Activated CD4-positive, CD25-positive, alpha-beta regulatory T cell treated with anti-CD3 and anti-CD28 coated beads, Interleukin-2, amount 50 U/mL, for 24 hours (primary cell): ENCODE results near the gene RAB38.

Experiments
- ATAC-seq, 2 donors: fragments of 150-1000 bp; cut with Tn5 transposase; one replicate each; pipeline ENCODE4 v1.10.0; 2021; ENCODE audit warnings: mild to moderate bottlenecking in 1 of 2, moderate library complexity in 1 of 2

RAB38 gene

DNA sequence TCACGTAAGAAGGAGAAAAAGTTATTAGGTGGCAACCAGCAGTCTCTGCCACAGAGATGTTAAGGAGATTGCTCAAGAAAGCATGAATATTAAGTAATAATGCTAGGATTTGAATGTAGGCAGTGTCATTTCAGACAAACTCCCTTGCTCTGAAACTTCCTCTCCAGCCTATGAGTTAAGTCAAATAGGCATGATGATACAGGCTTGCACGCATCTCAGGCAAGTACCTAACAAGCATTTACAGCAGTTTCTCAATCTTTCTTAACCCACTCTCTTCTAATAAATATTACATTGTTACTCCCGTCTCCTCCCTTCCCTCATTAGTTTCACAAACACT is 72.7 kb downstream of the RAB38 start:
- ATAC-seq: no peak

DNA sequence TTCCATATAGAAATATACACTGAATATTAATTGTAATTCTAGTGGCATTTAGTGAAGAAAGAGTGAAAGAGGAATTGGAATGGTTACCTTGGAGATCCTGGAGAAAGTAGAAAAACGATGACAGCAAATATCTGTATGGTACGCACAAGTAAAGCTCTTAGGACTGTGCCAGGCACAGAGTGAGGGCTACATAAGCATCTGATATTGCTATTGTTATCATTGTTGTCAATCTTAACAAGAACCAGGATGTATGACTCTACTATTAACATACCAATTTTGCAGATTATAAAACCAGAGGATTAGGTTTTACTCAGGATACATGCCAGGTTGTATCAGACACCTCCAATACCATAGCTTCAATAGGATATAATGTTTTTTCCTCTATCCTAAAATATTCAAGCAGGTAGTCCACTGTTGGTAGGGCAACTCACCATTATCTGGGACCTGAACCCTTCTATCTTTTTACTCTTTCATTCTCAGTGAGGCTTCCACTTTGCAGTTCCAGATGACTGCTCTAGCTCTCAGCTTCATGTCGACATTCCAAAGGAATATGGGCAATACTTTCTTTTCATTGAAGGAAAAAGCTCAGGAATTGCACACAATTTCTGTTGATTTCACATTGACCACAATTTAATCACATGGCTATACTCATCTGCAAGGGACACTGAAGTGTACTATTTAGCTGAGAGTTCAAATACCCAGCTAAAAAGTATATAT is 73.2 kb downstream of the RAB38 start:
- ATAC-seq: no peak

DNA sequence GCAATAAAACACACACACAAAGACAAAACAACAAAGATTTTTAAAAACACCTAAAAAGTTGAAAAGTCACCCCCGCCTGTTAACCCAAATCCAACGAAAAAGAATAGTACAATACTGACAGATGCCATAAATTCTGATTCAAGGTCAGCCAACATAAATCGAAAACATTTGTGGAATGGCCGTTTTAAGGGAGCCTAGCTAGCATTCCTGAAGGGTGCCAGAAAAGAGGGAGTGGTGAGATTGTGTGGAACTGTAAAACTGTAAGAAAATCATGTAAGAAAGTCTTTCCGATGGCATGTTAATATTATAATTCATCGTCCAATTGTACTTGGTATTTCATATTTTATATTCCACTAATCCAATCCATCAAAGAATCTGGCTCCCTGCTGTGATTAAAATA is 75.1 kb downstream of the RAB38 start:
- ATAC-seq: no peak

DNA sequence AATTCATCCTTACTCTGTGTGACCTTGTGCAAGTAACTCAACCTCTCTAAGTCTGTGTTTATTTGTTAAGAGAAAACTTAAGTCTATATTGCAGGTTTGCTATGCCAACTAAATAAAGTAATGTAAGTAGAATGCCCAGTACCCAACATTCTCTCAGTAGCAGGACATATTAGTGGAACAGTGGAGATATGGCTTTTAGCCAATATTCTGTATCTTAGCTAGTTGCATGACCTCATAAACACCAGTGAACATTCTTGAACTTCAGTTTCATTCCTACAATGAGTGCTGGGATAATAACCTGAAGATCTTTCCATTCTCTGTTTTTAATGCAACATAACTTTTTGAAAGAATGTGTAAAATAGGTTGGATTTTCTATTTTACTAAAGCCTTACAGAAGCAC is 77.0 kb downstream of the RAB38 start:
- ATAC-seq: no peak

DNA sequence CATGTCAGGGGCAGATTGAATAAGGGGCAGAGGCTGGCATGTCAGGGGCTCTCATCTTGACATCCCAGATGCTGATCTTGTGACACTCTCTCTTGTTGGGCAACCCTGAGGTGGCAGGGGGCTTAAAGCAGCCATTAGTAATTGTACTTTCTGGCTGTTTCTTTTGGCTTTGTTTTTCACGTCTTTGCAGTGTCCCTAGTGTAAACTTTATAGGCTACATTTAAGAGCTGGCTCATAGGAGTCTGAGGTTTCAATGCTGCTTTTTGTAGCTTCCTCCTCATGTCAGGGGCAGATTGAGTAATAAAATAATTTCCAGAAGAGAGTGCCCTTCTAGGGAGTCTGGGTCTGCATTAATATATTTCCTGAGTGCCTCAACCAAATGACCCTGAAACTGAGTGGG is 86.1 kb downstream of the RAB38 start:
- ATAC-seq: no peak

DNA sequence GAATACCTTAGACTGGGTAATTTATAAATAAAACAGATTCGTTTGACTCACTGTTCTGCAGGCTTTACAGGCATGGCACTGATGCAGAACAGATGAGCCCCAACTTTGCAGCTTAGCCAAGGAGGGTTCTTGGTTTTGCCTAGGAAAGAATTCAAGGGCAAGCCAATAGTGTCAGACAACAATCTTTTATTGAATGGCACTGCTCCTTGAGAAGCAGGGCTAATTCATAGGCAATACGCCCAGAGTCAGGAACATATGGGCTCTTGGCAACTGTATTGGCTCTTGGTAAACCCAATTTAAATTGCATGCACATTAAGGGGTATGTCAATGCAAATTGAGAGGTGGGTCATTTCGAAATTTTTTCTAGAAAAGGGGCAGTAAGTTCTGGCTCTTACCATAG is 87.9 kb downstream of the RAB38 start:
- ATAC-seq: no peak

DNA sequence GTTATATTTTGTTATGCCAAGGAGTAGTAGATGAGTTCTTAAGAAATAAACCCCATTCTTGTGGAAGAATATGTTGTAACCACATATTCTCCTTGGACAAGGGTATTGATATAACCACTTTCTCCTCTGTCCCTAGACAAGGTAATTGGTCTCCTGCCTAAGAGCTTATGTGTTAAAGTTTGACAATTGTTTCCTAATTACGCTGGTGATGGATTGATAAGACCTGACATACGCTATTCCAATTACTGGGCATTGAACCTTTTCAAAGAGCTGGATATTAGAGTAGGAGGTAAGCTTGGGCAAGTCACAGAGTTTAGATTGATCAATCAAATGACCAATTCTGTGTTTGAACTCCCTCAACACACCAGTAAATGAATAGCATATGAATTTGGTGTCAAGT is 88.9 kb downstream of the RAB38 start:
- ATAC-seq: no peak

DNA sequence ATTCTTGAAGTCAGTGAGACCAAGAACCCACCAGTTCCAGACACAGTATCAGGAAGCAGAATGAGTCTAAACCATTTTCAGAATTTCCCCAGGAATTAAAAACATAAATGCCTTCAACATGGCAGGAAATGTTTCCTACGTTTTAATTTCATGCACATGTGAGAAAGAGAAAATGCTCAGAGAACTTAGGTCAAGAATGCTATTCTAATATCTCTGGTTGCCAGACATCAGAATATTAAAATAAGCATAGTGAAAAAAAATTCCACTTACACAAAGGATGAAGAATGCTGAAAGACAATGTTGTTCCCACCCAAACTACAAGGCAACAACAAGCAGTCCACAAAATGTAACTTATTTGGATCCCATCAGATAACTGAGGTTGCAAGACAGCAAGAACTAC is 104.8 kb downstream of the RAB38 start:
- no peak for ATAC-seq

DNA sequence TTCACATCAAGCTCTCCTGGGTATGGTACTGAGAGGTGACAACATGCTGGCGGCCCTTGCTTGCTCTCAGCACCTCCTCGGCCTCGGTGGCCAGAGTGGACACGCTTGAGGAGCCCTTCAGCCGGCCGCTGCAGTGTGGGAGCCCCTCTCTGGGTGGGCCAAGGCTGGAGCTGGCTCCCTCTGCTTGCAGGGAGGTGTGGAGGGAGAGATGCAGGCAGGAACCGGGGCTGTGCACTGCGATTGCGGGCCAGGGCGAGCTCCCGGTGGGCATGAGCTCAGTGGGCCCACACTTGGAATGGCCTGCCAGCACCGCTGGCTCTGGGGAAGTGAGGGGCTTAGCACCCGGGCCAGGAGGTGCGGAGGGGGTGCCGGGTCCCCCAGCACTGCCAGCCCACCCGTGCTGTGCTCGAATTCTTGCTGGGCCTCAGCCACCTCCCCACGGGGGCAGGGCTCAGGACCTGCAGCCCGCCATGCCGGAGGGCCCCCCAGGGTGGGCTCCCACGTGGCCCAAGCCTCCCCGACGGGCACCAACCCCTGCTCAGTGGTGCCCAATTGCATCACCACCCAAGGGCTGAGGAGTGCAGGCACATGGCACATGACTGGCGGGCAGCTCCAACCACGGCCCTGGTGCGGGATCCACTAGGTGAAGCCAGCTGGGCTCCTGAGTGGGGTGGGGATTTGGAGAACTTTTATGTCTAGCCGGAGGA is 106.2 kb downstream of the RAB38 start:
- ATAC-seq: no peak

DNA sequence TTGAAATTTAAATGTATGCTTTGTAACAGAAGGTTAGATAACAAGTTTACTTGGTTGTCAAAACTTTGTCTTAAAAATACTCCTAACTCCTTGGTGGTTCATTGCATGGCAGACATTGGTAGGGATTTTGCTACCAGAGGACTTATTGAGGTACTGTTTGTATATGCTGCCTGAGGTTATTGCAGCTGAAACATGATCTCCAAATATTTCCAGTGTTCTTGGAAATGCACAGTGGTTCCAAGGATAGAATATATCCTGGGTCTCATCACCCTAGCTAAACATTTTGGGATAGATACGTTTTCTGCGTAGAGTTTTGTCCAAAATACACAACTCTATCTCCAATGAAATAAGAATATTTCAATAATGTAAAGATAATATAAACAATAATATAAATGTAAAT is 109.2 kb downstream of the RAB38 start:
- ATAC-seq: no peak

DNA sequence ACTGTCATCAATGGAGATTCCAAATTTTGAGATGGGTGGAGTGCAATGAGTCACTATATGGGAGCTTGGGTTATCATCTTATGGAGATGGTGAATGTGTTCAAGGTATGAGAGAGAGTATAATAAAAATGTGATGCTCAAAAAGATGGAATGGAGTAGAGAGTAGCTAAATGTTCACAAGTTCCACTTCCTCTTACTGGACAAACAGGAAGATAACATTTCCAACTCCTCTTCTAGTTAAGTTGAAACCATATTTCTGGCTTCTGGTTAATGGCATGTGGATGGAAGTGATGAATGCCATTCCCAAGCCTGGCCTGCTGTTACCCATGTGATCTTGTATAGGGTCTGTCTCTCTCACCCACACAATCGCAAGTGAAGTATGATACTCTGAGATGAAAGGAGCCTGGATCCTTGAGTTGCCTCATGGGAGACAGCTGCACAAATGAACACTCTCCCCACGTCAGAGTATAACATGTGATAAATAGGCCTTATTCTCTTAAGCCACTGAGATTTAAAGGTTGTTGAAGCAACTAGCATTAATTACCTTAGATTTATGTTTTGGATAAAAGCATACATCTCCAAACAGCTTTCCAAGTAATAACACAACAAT is 111.0 kb downstream of the RAB38 start:
- no peak for ATAC-seq
